OCI-LY7 (cell line): Measurements from ENCODE around the gene OPTC.

Experiments
- EZH2phosphoT487 ChIP-seq: fragments of 200-600 bp; sonication (generic); IDR thresholded peaks from 2 replicates; pipeline ENCODE4 v1.6.1; 2018; ENCODE audit warnings: low read depth, borderline replicate concordance, mild to moderate bottlenecking, mixed run types, antibody characterized with exemption, low read length, moderate library complexity, mixed read lengths
- TF ChIP-seq, protein P1 (sequence below): fragments of 200-600 bp; sonication (generic); conservative IDR thresholded peaks from 2 replicates; pipeline ENCODE4 v1.5.1; 2014; ENCODE audit warnings: mild to moderate bottlenecking, antibody characterized with exemption, low read length, moderate library complexity, mixed read lengths

DNA sequence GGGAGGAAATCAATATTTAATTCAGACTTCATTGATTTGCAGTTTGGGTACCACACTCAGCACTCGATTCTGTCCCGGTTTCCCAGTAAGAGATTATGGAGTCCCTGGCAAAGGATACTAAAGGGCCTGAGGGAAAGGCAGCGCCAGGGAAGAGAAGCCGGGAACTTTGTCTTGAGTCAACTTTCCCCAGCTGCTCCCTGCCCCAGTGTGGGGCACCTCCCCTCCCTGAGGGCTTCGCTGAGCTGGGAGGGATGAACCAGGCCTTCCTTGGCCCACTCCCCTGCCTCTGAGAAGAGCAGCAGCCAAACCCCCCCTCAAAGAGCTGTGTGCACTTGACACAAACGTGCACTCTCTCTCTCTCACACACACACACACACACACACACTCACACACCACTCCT, 32.6 kb downstream of the OPTC start:
- TF ChIP-seq, protein P1, sequence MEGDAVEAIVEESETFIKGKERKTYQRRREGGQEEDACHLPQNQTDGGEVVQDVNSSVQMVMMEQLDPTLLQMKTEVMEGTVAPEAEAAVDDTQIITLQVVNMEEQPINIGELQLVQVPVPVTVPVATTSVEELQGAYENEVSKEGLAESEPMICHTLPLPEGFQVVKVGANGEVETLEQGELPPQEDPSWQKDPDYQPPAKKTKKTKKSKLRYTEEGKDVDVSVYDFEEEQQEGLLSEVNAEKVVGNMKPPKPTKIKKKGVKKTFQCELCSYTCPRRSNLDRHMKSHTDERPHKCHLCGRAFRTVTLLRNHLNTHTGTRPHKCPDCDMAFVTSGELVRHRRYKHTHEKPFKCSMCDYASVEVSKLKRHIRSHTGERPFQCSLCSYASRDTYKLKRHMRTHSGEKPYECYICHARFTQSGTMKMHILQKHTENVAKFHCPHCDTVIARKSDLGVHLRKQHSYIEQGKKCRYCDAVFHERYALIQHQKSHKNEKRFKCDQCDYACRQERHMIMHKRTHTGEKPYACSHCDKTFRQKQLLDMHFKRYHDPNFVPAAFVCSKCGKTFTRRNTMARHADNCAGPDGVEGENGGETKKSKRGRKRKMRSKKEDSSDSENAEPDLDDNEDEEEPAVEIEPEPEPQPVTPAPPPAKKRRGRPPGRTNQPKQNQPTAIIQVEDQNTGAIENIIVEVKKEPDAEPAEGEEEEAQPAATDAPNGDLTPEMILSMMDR, result no peak
- no peak for TF ChIP-seq EZH2phosphoT487
